Right ventricle myocardium inferior (tissue), 1 donor: Measurements from ENCODE around the gene ETV5. TPM values are rescaled to one million over a fixed set of nuclear protein-coding genes. Genes with fewer than 3 reads are reported as not detected.

Experiments used
- ATAC-seq: fragments of 200-7000 bp; cut with Tn5 transposase; one replicate; pipeline ENCODE4 v1.9.1; 2020; ENCODE audit warnings: mild to moderate bottlenecking, moderate library complexity
- DNase-seq: peaks from one replicate; pipeline ENCODE4 v3.0.0; 2021; ENCODE audit errors: missing footprints
- intact Hi-C: fragments of 100-400 bp; cut with DNase I; formaldehyde crosslinking; loops from one replicate; pipeline ENCODE4 v1.11.0; 2022
- long read RNA-seq: library from polyadenylated mRNA; unstranded; transcript quantifications from one replicate; pipeline ENCODE4 v2.0.0, GENCODE V29; 2021
- total RNA-seq: library from RNA; stranded (reverse); fragmentation: NEBNext Ultra II Directional; extraction: Animal tissue kit (Norgen Biotek cat#: 25700); gene quantifications from one replicate; pipeline ENCODE4 v1.2.1, GENCODE V29; 2021
- donor health status: DM: no; HTN: yes; CAD: no; lungs with severe emphysema.

Gene ETV5
- 4.7 TPM for total RNA-seq
- long read RNA-seq, partial matches to known transcripts, result 1 of 1 reads
- long read RNA-seq, other reads (novel, unspliced or antisense), result 0 of 1 reads

DNA sequence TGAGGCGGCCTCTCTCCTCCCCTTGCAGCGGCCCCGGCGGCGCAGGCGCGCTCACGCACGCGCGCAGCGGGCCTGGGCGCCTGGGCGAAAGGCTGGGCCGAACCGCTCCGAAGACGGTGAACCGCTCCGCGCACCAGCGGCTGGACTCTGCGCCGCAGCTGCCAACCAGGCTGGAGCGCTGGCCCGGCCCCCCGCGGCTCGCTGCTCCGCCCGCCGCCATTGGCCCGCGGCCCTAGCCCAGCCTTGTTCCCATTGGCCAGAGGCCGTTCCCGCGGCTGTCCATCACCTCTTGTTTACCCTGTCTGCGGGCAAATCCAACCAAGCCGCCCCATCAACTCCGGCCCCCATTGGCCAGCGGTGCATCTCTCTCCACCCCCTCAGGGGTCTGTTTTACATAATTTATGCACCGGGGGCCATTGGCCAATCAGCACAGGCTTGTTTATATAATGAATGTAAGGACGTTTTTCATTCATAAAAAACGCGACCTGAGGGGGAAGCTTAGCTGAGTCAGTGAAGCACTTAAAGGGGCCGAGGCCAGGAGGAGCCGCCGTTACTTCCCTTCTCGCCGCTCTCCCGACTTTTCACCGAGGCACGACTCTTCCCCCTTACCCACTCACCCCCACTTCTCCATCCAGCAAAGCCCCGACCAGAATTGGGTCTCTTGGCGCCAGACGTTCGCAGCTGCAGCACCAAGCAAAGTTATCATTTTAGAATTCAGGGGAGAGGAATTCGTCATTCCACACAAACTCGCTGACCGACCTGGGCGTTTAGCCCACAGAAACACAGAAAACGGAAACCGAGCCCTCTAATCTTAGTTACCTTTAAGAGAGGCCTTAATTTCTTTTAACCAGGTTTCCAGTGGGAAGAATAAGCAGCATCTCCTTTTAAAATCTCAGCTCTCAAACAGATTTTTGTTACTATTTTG lies at the start of gene ETV5:
Gene ETV5, minus strand, starts transcription at position 149 of the 925 bp plus-strand sequence. CDS start 3,221 bp downstream, outside the sequence.
- DNase-seq (peak; percentile 99), ATAC-seq (peak; percentile 98)
- intact Hi-C loops, result loop anchor here (5.0 kb wide), 2 partner anchors 172 to 463 kb away; partner anchors contain the start of genes DNAJB11 and TRA2B

DNA sequence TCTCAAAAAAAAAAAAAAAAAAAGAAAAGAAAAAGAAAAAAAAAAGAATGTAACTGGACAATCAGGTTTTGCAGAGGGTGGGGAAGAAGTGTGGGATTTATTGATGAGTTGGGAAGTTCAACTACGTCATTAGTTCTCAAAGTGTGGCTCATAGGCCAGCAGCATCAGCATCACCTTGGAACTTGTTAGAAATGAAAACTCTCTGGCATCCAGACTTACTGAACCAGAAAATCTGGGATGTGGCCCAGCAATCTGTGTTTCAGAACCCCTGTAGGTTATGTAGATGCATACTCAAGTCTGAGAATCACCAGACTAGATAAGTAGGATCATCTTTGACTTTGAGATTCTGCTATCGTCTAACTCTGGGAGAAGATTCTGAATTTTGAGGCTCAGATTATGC lies 45.8 kb upstream of the ETV5 start:
- intact Hi-C loops, result no loop called here
- no peak for DNase-seq
- ATAC-seq, result no peak

DNA sequence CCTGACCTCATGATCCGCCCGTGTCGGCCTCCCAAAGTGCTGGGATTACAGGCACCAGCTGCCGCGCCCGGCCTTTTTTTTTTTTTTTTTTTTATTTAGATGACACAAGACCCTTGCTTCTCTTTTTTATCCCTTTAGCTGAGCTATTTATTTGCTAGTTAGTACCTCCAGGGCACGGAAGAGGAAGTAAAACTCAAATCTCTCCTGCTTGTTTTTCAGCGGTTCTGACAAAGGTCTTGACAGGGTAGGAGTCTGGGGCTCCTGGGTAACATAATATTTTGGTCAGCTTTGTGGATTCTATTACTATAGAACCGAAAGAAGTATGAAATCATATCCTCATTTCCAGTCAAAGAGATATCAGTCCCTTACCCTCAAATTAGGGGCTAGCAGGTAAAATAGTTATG lies 44.0 kb upstream of the ETV5 start:
- intact Hi-C loops, result no loop called here
- peak; percentile 54 for ATAC-seq
- no peak for DNase-seq

DNA sequence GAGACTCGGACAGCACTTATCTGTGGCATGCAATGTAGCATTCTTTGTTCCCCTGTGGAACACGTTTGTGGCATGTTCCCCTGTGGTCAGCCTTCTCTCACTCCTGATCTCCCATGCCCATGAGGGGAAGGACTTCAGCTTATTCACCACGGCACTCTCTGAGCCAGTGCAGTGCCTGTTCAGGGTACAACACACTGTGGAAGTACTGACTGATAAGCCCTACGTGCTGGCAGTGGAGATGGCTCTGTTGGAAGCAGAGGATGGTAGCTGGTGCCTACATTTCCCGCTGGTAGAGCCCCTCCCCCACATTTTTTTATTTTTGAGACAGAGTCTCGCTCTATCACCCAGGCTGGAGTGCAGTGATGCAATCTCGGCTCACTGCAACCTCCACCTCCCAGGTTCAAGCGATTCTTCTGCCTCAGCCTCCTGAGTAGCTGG lies 43.5 kb upstream of the ETV5 start:
- DNase-seq (no peak), ATAC-seq (no peak)
- intact Hi-C loops, result no loop called here

DNA sequence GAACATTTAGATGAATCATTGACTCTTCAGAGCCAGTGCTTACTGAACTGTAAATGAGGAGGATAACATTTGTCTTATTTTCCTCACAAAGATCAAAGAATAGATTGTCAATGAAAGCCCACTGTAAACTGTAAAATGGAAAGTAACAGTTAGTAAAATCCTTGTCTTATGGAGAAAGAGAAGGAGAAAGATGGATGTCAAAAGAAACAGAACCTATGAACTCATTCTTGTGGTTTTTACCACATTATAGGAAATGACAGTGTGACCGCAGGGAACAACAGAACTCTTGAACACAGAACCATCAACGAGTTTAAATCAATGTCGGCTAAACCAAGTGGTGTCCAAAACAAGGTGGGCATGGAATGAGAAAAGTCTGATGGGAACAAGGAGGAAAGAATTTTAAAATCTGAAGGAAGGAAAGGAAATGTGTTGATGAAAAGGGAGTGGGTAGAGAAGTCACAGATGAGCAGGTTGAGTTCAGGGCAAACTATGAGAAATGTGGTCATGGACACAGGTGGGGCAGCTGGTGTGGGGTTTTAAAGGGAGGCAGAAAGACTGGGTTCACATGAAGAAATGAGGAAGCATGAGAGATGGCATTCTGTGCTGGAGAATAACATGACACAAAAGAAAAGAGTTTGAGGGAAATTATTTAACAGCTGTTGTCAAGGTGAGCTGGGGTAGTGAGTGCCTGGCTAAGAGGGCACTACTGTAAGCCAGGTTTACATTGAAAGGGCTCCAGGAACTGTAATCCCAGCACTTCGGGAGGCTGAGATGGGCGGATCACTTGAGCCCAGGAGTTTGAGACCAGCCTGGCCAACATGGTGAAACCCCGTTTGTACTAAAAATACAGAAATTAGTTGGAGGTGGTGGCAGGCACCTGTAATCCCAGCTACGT lies 42.4 kb upstream of the ETV5 start:
- DNase-seq (no peak), ATAC-seq (no peak)
- intact Hi-C loops, result no loop called here

DNA sequence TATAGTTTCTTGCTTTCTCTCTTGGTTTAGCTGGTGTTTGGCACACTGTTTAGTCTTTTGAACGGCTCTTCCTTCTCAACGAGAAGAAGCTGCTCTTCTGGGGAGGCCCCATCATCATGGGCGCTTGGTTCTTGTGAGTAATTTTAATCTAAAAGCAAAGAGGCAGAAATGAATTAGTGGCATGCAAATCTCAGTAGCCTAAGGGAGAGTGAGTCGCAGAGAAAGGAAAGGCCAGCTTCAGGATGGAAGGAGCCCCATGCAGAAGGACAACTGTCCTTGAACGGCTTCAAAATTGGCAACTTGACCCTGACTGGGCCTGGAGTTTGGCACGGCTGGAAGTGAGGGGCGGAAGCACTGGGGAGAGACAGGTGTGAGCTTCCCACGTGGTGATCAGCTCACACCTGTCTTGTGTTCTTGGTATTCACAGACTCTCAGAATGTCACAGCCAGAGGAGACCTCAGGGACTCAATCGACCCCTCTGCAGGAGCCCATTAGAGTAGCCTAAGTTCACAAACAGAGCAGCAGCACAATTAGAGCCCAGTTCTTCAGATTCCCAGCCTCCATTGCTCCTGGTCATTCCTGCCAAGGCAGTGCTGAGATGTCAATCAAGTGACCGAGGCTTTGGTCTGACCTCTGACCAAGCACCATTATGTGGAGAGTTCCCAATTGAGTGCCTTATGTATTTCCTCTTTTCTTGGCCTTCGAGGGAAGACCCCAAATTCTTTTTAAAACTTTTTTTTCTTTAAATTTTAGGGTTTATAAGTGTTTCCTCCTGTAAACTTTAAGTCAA lies 41.3 kb upstream of the ETV5 start:
- no peak for ATAC-seq
- no peak for DNase-seq
- intact Hi-C loops, result no loop called here

DNA sequence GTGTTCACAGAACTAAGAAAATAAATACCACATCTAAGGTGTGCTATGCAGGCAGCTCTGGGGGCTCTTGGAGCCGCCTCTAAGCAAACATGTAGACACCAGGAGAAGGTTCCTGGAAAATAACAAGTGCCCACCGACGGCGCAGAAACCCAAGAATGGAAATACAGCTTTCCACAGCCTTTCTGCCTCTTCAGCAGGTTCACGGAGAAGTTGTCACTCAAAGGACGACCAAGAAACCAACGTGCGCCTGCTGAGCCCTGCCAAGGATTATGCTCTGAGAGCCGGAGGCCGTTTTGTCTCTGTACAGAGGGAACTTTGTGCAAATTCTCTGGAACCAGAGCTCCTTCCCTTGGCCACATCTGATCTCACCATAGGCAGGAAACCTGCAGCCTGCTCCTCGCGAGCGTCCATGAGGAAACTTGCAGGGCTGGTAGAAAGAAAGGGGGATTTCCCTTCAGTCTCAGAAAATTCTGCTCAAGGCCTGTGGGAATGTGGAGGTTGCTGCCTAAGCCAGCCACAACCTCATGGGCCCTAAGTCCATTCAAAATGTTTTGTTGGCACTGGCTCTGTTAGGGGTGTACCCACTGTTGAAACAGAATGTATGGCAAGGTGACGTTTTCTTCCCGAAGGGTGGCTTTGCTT lies 40.6 kb upstream of the ETV5 start:
- DNase-seq, result no peak
- no peak for ATAC-seq
- intact Hi-C loops, result no loop called here

DNA sequence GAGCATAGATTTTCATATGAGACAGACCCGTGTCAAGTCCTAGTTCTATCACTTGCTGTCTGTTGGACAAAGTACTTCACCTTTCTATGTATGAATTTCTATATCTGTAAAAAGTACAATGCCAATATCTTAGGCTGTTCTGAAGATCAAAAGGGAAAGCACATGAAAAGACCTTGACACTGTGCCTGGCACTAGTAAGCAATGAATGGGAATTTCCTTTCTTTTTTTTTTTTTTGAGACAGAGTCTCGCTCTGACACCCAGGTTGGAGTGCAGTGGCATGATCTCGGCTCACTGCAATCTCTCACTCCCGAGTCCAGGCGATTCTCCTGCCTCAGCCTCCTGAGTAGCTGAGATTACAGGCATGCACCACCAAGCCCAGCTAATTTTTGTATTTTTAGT lies 35.4 kb upstream of the ETV5 start:
- intact Hi-C loops, result no loop called here
- no peak for ATAC-seq
- no peak for DNase-seq

DNA sequence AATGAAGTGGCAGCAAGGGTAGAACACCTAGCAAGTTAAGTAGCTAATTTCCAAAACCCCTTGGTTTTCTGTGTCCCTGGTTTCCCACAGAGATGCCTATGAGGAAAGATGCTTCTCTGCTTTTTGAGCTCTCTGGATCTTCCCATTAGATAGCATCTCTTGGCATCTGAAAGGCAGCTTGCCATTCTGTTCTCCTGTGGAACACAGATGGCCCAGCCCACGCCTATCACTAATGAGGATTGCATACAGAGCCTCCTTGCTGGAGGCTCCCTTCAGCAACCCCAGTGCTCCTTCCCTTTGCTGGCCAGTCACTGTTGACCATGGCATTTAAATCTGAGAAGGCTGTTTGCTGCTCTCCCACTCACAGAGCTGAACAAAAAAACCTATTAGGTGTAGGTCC lies 34.4 kb upstream of the ETV5 start:
- DNase-seq (no peak), ATAC-seq (no peak)
- intact Hi-C loops, result no loop called here

DNA sequence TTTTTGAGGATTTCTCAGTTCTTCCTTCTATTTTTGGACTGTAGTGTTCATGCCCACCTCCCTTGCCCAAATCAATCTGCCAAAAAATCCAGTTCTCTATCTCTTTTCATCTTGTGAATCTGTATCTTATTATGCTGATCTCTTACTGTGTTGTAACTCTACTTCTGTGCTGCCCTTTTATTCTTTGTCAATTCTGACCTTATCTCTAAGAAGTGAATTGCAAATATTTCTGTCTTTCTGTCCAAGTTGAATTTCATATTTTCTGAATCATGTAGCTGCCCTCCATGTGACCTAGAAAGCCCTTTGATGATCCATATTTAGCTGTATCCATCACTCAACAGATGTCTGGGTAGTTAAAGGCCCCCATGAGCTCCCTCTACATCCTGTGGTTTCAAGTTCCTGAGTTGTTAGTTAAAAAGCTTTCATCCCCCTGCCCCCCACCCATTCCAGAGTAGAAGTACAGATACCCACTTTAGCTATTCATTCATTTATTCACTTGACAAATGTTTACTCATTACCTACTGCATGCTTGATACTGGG lies 33.6 kb upstream of the ETV5 start:
- ATAC-seq, result no peak
- intact Hi-C loops, result no loop called here
- no peak for DNase-seq

DNA sequence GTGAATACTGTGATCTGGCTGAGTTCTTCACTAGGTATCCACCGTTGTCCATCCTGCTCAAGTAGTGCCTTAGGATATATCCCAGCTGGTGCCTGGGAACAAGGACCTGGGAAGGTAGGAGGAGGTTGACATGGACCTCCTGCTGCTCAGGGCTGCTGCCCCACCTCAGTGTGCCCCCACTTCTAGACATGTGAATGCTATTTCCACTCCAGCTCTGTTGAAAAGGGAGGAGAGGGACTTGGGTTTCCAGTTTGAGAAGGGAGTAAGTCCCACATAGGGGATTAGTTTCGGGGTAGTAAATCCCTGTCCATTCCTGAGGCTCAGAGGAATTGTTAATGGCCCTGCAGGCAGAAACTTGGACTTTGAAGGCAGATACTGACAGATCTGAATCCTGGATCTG lies 32.9 kb upstream of the ETV5 start:
- ATAC-seq, result no peak
- no peak for DNase-seq
- intact Hi-C loops, result no loop called here

DNA sequence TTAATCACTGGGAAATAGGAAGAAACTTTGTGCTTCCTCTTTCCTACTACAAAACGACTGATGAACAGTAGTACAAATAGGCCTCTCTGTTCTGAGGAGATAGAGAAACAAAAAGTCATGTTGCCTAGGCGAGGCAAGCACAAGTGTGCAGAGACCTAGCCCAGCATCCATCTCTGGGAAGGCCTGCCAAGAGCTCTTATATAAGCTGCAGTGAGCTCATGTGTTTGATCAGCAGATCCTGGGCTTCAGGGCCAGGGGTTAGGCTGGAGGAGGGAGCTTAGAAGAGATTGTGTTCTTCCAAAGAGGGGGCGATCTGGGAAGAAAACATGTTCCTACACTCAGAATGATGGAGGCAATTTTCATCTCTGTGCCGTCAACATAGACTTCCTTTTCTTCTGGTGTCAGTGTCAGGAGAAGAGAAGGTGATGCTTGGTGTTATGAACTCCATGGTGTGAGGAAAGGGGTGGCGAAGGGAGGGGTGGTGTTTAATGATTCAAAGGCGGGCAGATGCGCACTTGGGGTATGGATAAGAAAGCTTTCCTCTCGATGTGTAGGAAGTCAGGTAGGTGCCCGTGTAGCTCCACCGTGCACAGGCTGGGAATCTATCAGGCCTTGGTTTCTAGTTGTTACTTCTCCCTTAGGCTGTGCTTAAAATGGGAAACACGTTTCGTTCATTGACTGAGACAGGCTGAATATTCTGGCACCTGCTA lies 29.5 kb upstream of the ETV5 start:
- DNase-seq (no peak), ATAC-seq (peak; percentile 29)
- intact Hi-C loops, result no loop called here

DNA sequence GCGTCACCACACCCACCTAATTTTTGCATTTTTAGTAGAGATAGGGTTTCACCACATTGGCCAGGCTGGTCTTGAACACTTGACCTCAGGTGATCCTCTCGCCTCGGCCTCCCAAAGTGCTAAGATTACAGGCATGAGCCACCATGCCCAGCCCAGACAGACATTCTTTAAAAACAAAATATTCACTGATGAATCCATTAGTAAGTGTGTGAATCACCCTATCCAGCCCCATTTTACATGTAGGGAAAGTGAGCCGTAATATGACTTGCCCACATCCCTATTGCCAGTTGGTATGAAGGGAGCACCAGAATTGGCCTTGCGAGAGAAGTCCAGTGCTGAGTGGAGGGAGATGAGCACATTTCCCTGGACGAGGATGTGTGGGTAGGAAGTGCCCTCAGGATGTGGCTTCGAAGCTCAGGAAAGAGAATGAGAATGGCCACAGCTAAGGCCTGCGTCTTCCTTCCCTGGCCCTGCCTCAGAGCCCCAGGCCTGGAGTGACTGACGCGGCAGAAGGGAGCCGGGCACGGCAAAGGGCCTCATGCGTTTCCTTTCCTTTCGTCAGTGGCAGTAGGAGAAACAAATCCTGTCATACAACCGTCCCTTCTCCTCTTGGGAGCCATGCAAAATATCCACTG lies 28.3 kb upstream of the ETV5 start:
- intact Hi-C loops, result no loop called here
- ATAC-seq (no peak), DNase-seq (no peak)

DNA sequence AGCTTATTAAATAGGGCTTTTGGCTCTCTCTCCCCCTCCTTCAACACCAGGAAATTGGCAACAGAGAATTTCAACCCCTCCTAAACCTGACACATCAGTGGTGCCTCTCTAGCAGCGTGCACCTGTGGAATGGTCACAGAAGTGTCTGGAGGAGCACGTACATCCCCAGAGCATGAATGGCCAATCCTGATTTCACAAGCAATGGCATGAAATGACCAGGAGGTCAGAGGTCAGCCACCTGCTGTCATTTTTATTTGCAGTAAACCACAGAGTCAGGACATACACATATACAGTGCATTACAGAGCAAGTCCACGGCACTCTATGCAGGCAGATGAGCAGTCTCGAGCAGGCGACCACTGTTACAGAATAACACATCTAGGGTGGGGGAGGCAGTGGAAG lies 25.1 kb upstream of the ETV5 start:
- no peak for ATAC-seq
- DNase-seq, result no peak
- intact Hi-C loops, result no loop called here

DNA sequence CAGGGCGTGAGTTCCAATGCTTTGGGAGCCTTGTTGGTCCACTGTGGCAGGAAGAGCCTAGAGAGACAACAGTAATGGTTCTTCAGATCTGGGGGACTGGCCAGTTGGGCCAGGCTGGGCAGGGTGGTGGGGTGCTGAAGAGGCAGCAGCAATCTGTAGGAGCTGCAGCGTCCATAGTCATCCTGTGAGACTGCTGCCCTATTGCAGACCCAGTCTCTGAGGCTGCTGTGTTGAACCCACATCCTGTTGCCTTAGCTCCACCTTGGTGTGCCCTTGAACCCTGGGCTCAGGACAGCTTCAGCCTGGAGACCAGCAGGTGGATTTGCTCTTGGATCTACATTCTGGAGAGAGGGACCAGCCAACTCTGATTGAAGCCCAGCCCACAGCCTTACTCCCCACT lies 23.6 kb upstream of the ETV5 start:
- ATAC-seq, result no peak
- intact Hi-C loops, result no loop called here
- DNase-seq, result no peak

DNA sequence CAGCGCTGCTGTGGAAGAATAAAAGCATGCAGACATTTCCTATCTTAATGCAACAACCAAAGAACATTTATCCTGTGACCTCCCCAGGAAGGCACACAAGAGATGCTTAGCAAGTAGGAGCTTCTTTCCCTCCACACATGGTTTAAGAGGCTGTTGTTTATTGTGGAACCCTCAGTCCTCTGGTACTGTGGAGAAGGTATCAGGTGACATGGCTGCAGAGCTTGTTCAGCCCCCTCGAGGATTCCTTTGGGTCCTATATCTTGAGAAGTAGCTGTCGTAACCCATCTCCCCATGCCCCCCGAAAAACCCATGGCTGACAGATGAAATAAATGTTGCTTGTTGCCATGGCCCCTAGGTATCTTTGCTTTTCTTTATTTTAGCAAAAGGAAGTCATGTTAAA lies 20.3 kb upstream of the ETV5 start:
- ATAC-seq, result no peak
- DNase-seq, result no peak
- intact Hi-C loops, result no loop called here

DNA sequence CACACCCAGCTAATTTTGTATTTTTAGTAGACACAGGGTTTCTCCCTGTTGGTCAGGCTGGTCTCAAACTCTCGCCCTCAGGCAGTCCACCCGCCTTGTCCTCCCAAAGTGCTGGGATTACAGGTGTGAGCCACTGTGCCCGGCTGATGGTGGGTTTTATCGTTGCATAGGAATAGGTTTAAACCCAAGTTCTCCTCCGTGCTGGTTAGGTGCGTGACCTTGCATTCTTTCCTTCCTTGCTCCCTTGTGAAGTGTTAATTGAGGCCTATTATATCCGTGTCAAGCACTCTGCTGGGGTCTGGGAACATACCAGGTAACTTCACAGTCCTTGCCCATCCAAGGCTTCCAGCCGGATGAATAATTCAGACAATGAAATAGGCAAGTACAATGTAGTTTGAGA lies 19.3 kb upstream of the ETV5 start:
- DNase-seq (no peak), ATAC-seq (no peak)
- intact Hi-C loops, result no loop called here
